Measurements from ENCODE around the gene MCRS1.

The MCRS1 gene

GRCh38 chr12:49541911-49542505 lies 25.9 kb downstream of the MCRS1 start:
- H3K79me2 ChIP-seq (ENCODE audit: insufficient read depth, low read length) = no peaks in the 10 kb centered on the region
- no peaks in the 10 kb centered on the region for H3K9me3 ChIP-seq (ENCODE audit: insufficient read depth, low read depth, low read length)
- H3K4me1 ChIP-seq (ENCODE audit: insufficient read depth, low read length, poor library complexity, severe bottlenecking) = peaks cover 5% of the 10 kb centered on the region
- H2AFZ ChIP-seq (ENCODE audit: low read length) = no peak overlapping the region
- H3K9ac ChIP-seq (ENCODE audit: low read depth, low read length, poor library complexity, severe bottlenecking) = no peak overlapping the region
- no peak for TF ChIP-seq EZH2phosphoT487 (IDR thresholded peaks at IDR 0.05; ENCODE audit: borderline replicate concordance)
- TF ChIP-seq, protein P1, sequence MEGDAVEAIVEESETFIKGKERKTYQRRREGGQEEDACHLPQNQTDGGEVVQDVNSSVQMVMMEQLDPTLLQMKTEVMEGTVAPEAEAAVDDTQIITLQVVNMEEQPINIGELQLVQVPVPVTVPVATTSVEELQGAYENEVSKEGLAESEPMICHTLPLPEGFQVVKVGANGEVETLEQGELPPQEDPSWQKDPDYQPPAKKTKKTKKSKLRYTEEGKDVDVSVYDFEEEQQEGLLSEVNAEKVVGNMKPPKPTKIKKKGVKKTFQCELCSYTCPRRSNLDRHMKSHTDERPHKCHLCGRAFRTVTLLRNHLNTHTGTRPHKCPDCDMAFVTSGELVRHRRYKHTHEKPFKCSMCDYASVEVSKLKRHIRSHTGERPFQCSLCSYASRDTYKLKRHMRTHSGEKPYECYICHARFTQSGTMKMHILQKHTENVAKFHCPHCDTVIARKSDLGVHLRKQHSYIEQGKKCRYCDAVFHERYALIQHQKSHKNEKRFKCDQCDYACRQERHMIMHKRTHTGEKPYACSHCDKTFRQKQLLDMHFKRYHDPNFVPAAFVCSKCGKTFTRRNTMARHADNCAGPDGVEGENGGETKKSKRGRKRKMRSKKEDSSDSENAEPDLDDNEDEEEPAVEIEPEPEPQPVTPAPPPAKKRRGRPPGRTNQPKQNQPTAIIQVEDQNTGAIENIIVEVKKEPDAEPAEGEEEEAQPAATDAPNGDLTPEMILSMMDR (conservative IDR thresholded peaks at IDR 0.05; ENCODE audit: low read length) = no peak
- no peak overlapping the region for H3K4me2 ChIP-seq (ENCODE audit: low read depth, low read length, poor library complexity, severe bottlenecking)
- no peaks in the 10 kb centered on the region for H3F3A ChIP-seq (ENCODE audit: low read depth)
- peaks cover 9% of the 10 kb centered on the region for H3K27me3 ChIP-seq (ENCODE audit: insufficient read depth, low read length, poor library complexity, severe bottlenecking)
- no peak overlapping the region for H3K4me3 ChIP-seq (ENCODE audit: low read length, poor library complexity, severe bottlenecking)
- no peaks in the 10 kb centered on the region for H3K9me2 ChIP-seq (replicated peaks; ENCODE audit: low read depth, low read length)
- H3K36me3 ChIP-seq (ENCODE audit: insufficient read depth, low read length) = no peaks in the 10 kb centered on the region
- H4K20me1 ChIP-seq (ENCODE audit: insufficient read depth, low read length, poor library complexity, severe bottlenecking) = no peaks in the 10 kb centered on the region

- H3K9me2 ChIP-seq (replicated peaks; ENCODE audit: low read depth, low read length) = no peaks in the 10 kb centered on the region
- H3K4me2 ChIP-seq (ENCODE audit: low read depth, low read length, poor library complexity, severe bottlenecking) = no peak overlapping the region
- no peaks in the 10 kb centered on the region for H3K9me3 ChIP-seq (ENCODE audit: insufficient read depth, low read depth, low read length)
- H3K4me3 ChIP-seq (ENCODE audit: low read length, poor library complexity, severe bottlenecking) = no peak overlapping the region
- H3K9ac ChIP-seq (ENCODE audit: low read depth, low read length, poor library complexity, severe bottlenecking) = no peak overlapping the region
- no peaks in the 10 kb centered on the region for H4K20me1 ChIP-seq (ENCODE audit: insufficient read depth, low read length, poor library complexity, severe bottlenecking)
- H3K27me3 ChIP-seq (ENCODE audit: insufficient read depth, low read length, poor library complexity, severe bottlenecking) = peaks cover 9% of the 10 kb centered on the region
- H2AFZ ChIP-seq (ENCODE audit: low read length) = no peak overlapping the region
- no peaks in the 10 kb centered on the region for H3K36me3 ChIP-seq (ENCODE audit: insufficient read depth, low read length)
- TF ChIP-seq, protein P1 (conservative IDR thresholded peaks at IDR 0.05; ENCODE audit: low read length) = no peak
- no peak for TF ChIP-seq EZH2phosphoT487 (IDR thresholded peaks at IDR 0.05; ENCODE audit: borderline replicate concordance)
- no peaks in the 10 kb centered on the region for H3F3A ChIP-seq (ENCODE audit: low read depth)
- H3K79me2 ChIP-seq (ENCODE audit: insufficient read depth, low read length) = no peaks in the 10 kb centered on the region
- H3K4me1 ChIP-seq (ENCODE audit: insufficient read depth, low read length, poor library complexity, severe bottlenecking) = peaks cover 5% of the 10 kb centered on the region
Measured at GRCh38 chr12:49541140-49541861, 26.6 kb downstream of the MCRS1 start.

GRCh38 chr12:49540229-49541139 lies 27.5 kb downstream of the MCRS1 start:
- peaks cover 5% of the 10 kb centered on the region for H3K4me1 ChIP-seq (ENCODE audit: insufficient read depth, low read length, poor library complexity, severe bottlenecking)
- no peaks in the 10 kb centered on the region for H3K9me2 ChIP-seq (replicated peaks; ENCODE audit: low read depth, low read length)
- no peaks in the 10 kb centered on the region for H4K20me1 ChIP-seq (ENCODE audit: insufficient read depth, low read length, poor library complexity, severe bottlenecking)
- no peak overlapping the region for H3K4me3 ChIP-seq (ENCODE audit: low read length, poor library complexity, severe bottlenecking)
- peaks cover 9% of the 10 kb centered on the region for H3K27me3 ChIP-seq (ENCODE audit: insufficient read depth, low read length, poor library complexity, severe bottlenecking)
- TF ChIP-seq, protein P1 (conservative IDR thresholded peaks at IDR 0.05; ENCODE audit: low read length) = no peak
- TF ChIP-seq EZH2phosphoT487 (IDR thresholded peaks at IDR 0.05; ENCODE audit: borderline replicate concordance) = no peak
- H3K9ac ChIP-seq (ENCODE audit: low read depth, low read length, poor library complexity, severe bottlenecking) = no peak overlapping the region
- no peak overlapping the region for H3K4me2 ChIP-seq (ENCODE audit: low read depth, low read length, poor library complexity, severe bottlenecking)
- H3F3A ChIP-seq (ENCODE audit: low read depth) = no peaks in the 10 kb centered on the region
- no peak overlapping the region for H2AFZ ChIP-seq (ENCODE audit: low read length)
- no peaks in the 10 kb centered on the region for H3K36me3 ChIP-seq (ENCODE audit: insufficient read depth, low read length)
- no peaks in the 10 kb centered on the region for H3K9me3 ChIP-seq (ENCODE audit: insufficient read depth, low read depth, low read length)
- H3K79me2 ChIP-seq (ENCODE audit: insufficient read depth, low read length) = no peaks in the 10 kb centered on the region

Measured in Loucy (cell line).